H1 (cell line): Measurements from ENCODE around the gene RTN4RL1.

ENCODE experiments used
- NANOG ChIP-seq: IDR thresholded peaks from 2 replicates; pipeline ENCODE4 v1.6.1; 2011; ENCODE audit warnings: low read length, low read depth, mild to moderate bottlenecking, inconsistent platforms; ENCODE audit not compliant: insufficient read depth, poor library complexity, severe bottlenecking
- TBP ChIP-seq: IDR thresholded peaks from 2 replicates; pipeline ENCODE4 v1.6.1; 2011; ENCODE audit warnings: low read depth, low read length, improper control_type of control experiment
- ZNF274 ChIP-seq: IDR thresholded peaks from 2 replicates; pipeline ENCODE4 v1.7.0; 2012; ENCODE audit warnings: low read length, borderline replicate concordance; ENCODE audit errors: extremely low read depth

DNA sequence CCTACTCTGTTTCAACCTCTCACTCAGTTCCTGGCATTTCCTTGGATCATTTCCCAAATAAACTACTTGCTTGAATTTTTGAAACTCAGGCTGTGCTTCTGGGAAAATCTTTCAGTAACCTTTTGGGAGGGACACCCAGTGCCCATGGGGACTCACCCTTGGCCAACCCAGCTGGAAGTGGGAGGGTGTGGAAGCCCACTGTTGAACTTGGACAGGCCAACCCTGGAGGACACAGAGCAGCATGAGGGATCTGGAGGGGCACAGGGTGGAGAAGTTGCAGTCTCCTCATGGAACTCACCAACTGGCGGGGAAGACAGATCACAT lies 11.2 kb downstream of the RTN4RL1 start:
- TF ChIP-seq ZNF274 (no peak), NANOG (no peak), TBP (no peak)
